GM21786 (cell line): ENCODE data around the gene CASK.
A peak's percentile ranks its signal among the peaks of the same experiment; 100 is the strongest.
"Not testable (repeated sequence)": the region's sequence is repeated elsewhere in the genome, so short reads cannot be mapped to it uniquely, and the experiment has no call there.

Experiments used
- ATAC-seq: cut with Tn5 transposase; IDR thresholded peaks from one replicate; pipeline ENCODE4 v1.9.1; 2021; ENCODE audit not compliant: unreplicated experiment

CASK gene

GRCh38 chrX:41522671-41523070 lies 400.7 kb downstream of the CASK start:
- no peak for ATAC-seq

DNA sequence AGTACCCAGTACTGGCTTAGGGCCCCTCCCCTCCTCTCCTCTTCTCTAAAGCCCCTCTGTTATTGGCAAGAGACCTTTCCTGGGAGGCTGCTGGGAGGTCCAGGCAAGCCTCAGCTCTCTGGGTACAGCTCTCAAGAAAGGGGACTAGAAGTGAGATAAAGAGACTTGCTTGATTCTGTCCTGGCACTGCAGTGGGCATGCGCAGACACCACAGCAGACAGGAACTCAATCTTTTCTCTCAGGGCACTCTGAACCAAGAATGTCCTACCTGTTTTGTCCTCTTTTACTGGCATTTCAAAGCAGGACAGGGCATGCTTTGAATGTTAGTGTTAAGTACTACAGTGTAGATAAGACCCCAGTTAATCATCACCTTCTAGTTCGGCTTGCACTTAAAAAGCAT lies 401.3 kb downstream of the CASK start:
- no peak for ATAC-seq

DNA sequence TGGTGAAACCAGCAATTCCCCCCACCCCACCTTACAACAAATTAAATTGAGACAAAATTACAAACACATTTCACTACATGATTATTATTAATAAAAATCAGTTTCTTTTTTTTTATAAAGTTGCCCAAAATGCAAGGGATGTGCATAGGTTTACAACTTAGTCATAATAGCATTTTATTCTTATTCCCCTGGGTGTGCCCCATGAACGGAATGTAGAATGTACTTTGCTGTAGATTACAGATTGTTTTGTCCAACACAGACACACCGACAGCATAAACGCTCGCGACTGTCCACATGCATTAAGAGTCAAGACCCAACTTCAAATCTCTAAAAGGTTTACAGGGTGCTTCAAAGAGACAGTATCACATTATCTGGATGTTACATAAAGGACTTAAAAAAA lies 403.9 kb downstream of the CASK start:
- no peak for ATAC-seq

DNA sequence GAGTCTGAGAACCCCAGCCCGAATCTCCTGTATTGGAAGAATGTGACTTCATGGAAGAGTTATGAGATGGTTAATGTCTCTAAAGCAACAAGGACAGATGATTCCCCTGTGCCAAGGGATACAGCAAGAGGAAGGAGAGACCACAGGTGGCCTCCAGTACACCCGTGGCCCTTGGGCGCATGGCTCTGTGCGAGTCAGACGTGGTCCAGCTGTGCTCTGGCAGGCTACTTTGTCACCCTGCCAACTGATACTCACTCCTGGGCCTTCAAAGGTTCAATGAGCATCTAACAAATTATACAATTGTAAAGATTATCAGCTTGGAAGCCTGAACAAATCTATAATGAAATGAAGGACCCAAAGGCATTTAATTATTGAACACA lies 404.5 kb downstream of the CASK start:
- ATAC-seq = no peak

GRCh38 chrX:41518127-41518840 lies 405.1 kb downstream of the CASK start:
- ATAC-seq = no peak

GRCh38 chrX:41516999-41517765 lies 406.2 kb downstream of the CASK start:
- ATAC-seq = no peak

- ATAC-seq = no peak
Observed at GRCh38 chrX:41516456-41516855, 406.9 kb downstream of the CASK start.

DNA sequence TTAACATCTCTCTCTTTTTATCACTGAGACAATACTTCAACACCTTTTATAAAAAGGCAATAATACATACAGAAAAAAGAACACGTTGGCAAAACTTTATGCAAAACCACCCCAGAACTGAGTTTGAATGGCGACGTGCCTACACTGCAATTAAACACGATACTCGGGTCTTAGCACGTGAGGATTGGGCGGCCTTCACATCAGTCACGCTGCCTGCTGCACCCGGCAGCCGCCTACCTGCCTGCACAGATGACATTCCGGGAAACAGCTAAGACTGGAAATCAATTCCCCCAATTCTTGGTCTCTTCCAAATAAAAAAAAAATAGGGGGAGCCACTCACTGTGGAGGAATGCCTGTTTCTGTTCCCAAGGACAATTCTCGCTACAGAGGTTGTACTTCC lies 408.0 kb downstream of the CASK start:
- ATAC-seq = no peak

DNA sequence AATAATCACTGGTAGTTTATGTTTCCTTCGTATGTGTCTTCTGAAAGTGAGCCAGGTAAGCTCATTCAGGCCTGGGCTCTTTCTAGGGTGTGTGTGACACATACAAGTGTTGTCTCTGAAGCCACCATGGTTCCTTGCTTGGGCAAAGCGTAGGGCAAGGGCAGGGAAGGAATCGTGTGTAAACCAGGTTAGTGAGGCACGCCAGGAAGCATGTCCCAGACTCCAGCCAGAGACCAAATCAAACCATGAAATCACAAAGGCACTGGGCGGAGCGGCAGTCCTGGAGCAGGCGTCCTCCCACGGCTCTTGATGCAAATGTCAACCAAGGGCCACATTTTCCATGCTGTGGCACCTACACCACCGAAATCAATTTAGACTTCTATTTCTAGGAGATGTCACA lies 409.2 kb downstream of the CASK start:
- ATAC-seq = no peak

GRCh38 chrX:41512853-41513252 lies 410.5 kb downstream of the CASK start:
- not testable (repeated sequence) for ATAC-seq

- peak; percentile 80 for ATAC-seq
Observed at GRCh38 chrX:41512394-41512793, 411.0 kb downstream of the CASK start.

DNA sequence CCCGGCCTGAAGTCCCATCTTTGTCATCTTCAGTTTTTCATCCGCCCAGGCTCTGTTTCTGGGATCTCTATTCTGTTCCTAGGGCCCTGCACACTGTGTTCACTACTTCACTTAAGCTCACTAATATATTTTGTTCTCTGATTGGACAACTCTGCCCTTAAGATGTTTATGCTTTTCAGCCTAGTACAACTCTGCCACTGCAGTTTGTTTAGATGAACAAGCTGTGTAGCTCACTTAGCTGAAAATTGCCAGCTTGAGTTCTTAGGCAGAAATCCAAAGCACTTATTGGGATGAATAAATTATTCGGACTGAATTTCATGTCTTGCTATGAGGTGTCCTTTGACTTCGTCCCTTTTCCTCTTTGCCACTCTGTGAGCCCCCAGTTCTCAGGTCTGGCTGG lies 415.4 kb downstream of the CASK start:
- ATAC-seq = no peak

DNA sequence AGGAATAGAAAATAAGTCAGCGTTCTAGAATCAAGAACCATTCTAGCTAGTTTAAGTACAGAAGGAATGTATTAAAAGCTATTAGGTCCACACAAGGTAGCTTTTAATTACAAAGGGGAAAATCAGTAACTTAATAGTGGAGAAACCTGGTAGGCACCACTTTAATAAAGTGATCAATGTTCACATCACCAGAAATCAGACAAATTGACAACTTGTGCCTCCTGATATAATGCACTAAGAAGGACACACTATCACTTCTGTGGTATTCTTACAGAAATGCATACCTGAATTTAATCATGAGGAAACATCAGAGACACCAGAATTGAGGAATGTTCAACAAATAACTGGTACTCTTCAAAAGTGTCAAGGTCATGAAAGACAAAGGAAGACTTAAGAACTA lies 421.4 kb downstream of the CASK start:
- ATAC-seq = no peak

DNA sequence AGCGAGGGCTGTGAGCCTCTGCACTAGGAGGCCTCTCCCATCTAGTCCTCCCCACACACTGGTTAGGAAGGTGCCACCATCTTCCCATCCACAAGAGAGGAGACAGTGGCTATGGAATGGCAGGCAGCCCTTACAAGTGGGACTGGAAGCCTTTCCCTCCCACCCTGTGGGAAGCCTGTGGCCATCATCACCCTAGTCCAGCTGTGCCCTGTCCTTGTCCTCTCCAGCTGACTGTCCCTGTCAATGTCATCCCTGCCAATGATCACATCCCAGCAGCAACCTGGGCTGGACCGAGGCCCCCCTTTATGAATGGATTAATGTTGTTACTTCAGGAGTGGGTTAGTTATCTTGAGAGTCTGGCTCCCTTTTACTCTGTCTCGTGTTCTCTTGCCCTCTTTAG lies 423.4 kb downstream of the CASK start:
- no peak for ATAC-seq

GRCh38 chrX:41499195-41499594 lies 424.2 kb downstream of the CASK start:
- no peak for ATAC-seq

DNA sequence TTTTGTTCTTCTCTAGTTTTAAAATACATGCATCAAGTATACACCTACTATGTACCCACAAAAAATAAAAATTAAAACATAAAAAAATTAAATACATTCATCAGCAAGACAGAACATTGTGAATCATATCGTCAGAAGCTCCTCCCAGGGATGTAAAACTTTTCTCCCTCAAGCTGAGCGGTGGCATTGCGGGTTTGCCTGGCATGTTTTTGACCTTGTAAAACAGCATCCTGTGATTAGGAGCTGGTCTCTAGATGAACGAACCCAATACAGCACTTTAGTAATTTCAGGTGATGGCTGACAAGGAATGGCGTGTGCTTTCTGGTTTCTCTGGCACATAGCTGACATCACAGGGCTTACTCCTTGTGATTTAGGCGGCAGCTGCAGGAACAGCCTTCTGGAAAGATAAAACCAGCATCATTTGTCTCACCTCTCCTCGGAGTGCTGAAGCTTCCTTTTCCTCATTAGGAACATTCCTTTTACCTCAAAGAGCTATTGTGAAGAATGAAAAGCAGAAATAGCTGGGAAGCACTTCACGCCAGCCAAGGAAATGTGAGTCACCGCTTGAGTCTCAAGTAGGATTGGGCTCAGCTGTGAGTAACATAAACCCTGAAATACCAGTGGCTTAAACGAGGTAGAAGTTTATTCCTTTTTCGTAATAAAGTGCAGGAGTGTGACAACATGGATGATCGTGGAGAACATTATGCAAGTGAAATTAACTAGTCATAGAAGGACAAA lies 431.9 kb downstream of the CASK start:
- ATAC-seq = no peak

DNA sequence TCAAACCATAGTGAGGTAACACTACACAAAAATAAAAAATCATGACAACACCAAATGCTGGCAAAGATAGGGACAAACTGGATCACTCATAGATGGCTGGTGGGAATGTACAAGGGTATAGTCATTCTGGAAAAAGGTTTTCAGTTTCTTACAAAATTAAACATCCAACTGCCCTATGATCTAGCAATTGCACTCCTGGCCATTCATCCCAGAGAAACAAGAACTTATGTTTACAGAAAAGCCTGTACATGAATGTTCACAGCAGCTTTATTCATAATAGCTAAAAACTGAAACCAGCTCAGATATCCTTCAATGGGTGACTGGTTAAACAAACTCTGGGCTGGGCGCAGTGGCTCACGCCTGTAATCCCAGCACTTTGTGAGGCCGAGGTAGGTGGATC lies 432.9 kb downstream of the CASK start:
- ATAC-seq = no peak

GRCh38 chrX:41482154-41482850 lies 441.1 kb downstream of the CASK start:
- ATAC-seq = no peak

DNA sequence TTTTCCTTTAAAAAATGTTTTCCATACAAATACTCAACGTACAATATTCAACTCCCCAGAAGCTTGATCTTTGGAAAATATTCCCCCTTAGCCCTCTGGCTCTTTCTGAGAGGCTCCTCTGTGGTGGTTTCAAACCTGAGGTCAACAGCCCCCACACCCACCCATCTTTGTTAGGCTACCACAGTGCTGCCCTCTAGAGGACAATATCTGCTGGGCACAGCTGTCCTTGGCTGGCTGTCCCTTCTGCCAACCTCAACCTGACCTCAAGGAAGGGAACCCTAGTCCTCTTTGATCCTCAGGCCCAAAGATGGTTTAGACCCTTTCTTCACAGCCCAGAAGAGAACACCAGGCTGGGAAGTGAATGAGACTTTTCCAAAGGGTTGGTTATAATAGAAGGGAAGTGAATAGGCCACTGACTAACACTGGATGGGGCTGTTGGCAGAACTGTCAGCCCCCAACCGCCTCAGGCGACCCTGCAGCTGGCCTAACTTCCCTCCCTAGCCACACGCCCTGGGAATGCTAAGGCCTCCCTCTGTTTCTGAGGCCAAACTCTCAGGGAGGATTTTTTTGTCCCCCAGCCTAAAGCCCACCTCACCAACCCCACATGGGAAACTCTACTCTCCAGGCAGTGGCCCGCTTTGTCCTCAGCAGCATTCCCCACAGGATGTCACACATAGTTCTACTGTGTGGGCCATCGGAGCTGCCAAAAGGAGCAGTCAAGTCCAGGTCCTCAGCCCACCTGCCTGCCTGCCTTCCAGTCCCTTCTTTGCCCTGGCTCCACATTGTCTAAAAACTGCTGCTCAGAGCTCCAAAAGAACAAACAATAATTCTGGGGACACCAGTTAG lies 441.9 kb downstream of the CASK start:
- no peak for ATAC-seq

DNA sequence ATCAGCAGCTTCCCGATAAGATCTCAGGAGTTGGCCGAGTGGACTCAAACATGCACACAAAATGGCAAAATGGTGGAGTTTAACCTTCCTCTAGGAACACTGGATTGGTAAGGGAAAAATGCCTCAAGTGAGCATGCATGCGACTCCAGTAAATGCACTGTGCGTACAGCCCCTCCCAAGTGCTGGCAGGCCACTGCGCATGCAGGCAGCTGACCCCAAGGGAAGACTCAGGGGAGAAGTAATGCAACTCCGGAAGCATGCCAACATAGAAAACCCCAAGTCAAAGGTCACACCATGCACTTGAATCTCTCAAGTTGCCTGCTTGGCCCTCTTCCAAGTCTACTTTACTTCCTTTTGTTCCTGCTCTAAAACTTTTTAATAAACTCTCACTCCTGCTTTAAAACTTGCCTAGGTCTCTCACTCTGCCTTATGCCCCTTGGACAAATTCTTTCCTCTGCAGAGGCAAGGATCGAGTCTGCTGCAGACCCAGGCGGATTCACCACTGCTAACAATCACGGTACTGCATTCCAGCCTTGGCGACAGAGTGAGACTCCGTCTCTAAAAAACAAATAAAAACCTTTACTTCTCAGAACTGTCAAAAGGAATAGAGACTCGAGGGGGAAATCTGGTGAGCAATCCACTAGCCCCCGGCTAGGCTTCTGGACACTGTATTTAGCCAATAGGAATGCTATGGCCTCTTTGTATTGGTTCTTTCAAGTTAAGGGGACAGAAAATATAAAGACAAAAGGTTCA lies 442.7 kb downstream of the CASK start:
- no peak for ATAC-seq
